A673 (cell line): ENCODE data around the gene YBX3.

Source experiments
- CTCF ChIP-seq: fragments of 300-800, 200-600 bp; sonication (generic); conservative IDR thresholded peaks from 2 replicates; pipeline ENCODE4 v1.5.1; 2017; ENCODE audit warnings: low read depth, mild to moderate bottlenecking, antibody characterized with exemption, low read length, moderate library complexity, mixed read lengths
- EZH2 ChIP-seq: fragments of 200-600 bp; sonication (generic); IDR thresholded peaks from 2 replicates; pipeline ENCODE4 v1.6.1; 2017; ENCODE audit warnings: borderline replicate concordance, low read depth, mild to moderate bottlenecking, mixed read lengths, antibody characterized with exemption, low read length; ENCODE audit not compliant: poor library complexity, severe bottlenecking

DNA sequence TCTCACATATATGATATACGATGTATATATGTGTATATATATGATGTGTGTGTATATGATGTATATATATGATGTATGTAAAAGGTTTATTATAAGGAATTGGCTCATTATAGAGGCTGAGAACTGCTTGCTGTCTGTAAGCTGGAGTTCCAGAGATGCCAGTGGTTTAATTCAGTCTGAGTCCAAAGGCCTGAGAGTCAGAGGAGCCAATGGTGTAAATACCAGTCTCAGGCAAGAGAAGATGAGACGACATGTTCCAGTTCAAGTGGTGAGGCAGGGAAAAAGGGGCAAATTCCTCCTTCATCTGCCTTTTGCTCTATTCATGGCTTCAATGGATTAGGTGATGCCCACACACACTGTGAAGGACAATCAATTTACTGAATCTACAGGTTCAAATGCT, 32.2 kb downstream of the YBX3 start:
- TF ChIP-seq CTCF (no peak), EZH2 (no peak)
